H1 (cell line): ENCODE data around the gene ARHGAP4. TPM values are rescaled to one million over a fixed set of nuclear protein-coding genes. Genes with fewer than 3 reads are reported as not detected.

Source experiments
- CTCF ChIA-PET: fragments of 300-600 bp; sonication (Branson Sonifier 250); formaldehyde crosslinking; loops from one replicate; lab custom pipeline; 2021; ENCODE audit not compliant: partially characterized antibody; lab: Charles Lee
- POLR2A ChIA-PET: fragments of 300-600 bp; sonication (Branson Sonifier 250); formaldehyde crosslinking; loops from one replicate; lab custom pipeline; 2021; ENCODE audit warnings: inconsistent platforms; ENCODE audit not compliant: partially characterized antibody; lab: Charles Lee
- DNase-seq, 2 experiments: peaks; one replicate each; pipeline versions ENCODE4 v3.0.0 to v3.0.0-alpha.2; 2010 to 2022; ENCODE audit warnings: low spot score in 2 of 2, low read depth in 1 of 2, mixed read lengths in 1 of 2
- FAIRE-seq: peaks from 2 replicates; lab custom pipeline; 2011; peaks lifted over from hg19 to GRCh38; lab: Jason Lieb, UNC
- H2AFZ ChIP-seq: 2 replicates; pipeline ENCODE4 v1.8.1; 2012; ENCODE audit warnings: low read length, inconsistent platforms
- H2AK5ac ChIP-seq: 2 replicates; pipeline ENCODE4 v1.6.1; 2013; ENCODE audit warnings: low read depth, low read length
- H2BK120ac ChIP-seq: replicated peaks from 2 replicates; pipeline ENCODE3; 2013; ENCODE audit warnings: low read depth, low read length, inconsistent platforms
- H2BK12ac ChIP-seq: 2 replicates; pipeline ENCODE4 v1.6.1; 2013; ENCODE audit warnings: low read depth, low read length
- H2BK15ac ChIP-seq: 2 replicates; pipeline ENCODE4 v1.6.1; 2013; ENCODE audit warnings: low read length
- H2BK20ac ChIP-seq: 2 replicates; pipeline ENCODE4 v1.6.1; 2013; ENCODE audit warnings: low read length
- H2BK5ac ChIP-seq: 2 replicates; pipeline ENCODE4 v1.6.1; 2013; ENCODE audit warnings: low read depth, low read length
- H3K14ac ChIP-seq: 2 replicates; pipeline ENCODE4 v1.6.1; 2013; ENCODE audit warnings: inconsistent platforms; ENCODE audit not compliant: insufficient read length
- H3K18ac ChIP-seq: 2 replicates; pipeline ENCODE4 v1.6.1; 2013; ENCODE audit warnings: low read length; ENCODE audit errors: extremely low read depth
- H3K23ac ChIP-seq: 2 replicates; pipeline ENCODE4 v1.6.1; 2013; ENCODE audit warnings: inconsistent platforms; ENCODE audit not compliant: insufficient read length
- H3K23me2 ChIP-seq: 2 replicates; pipeline ENCODE4 v1.6.1; 2013; ENCODE audit warnings: low read depth, low read length
- H3K27ac ChIP-seq: 2 replicates; pipeline ENCODE4 v1.6.1; 2011; ENCODE audit warnings: low read depth, low read length, inconsistent platforms
- H3K27me3 ChIP-seq, 4 experiments: replicated peaks in 1 of 4; 1 replicate in 1 of 4; 2 replicates in 3 of 4; pipeline versions ENCODE4 v1.6.1 to v1.8.1; 2011 to 2013; ENCODE audit warnings: low read length in 3 of 4, mild to moderate bottlenecking in 3 of 4, inconsistent platforms in 2 of 4, mixed read lengths in 2 of 4, moderate library complexity in 1 of 4; ENCODE audit not compliant: control insufficient read depth in 3 of 4, insufficient read depth in 3 of 4; ENCODE audit errors: extremely low read depth in 1 of 4
- H3K36me3 ChIP-seq, 4 experiments: 2 replicates each; pipeline versions ENCODE4 v1.6.1 to v1.8.1; 2011 to 2013; ENCODE audit warnings: mild to moderate bottlenecking in 4 of 4, low read length in 3 of 4, moderate library complexity in 2 of 4, control low read depth in 1 of 4, inconsistent platforms in 1 of 4; ENCODE audit not compliant: insufficient read depth in 4 of 4, control insufficient read depth in 2 of 4
- H3K4ac ChIP-seq: replicated peaks from 2 replicates; pipeline ENCODE3; 2013; ENCODE audit warnings: low read length, low read depth, mixed read lengths, inconsistent platforms; ENCODE audit not compliant: insufficient read length
- H3K4me1 ChIP-seq, 4 experiments: replicated peaks in 1 of 4; 1 replicate in 1 of 4; 2 replicates in 3 of 4; pipeline versions ENCODE4 v1.6.1 to v1.8.1; 2011 to 2013; ENCODE audit warnings: low read length in 3 of 4, inconsistent platforms in 2 of 4, mixed read lengths in 1 of 4; ENCODE audit not compliant: insufficient read depth in 4 of 4, control insufficient read depth in 3 of 4
- H3K4me2 ChIP-seq, 2 experiments: 2 replicates each; pipeline versions ENCODE4 v1.6.1 to v1.8.1; 2011 to 2013; ENCODE audit warnings: low read depth in 2 of 2, low read length in 2 of 2, control low read depth in 1 of 2, inconsistent platforms in 1 of 2, mild to moderate bottlenecking in 1 of 2; ENCODE audit not compliant: insufficient read depth in 1 of 2
- H3K4me3 ChIP-seq, 4 experiments: fragments of 200-600, 300-600 bp in 1 of 4; sonication (generic), shearing (Covaris generic), sonication (Bioruptor Twin) in 1 of 4; 2 replicates each; pipeline versions ENCODE4 v1.5.1 to v1.8.1; 2011 to 2016; ENCODE audit warnings: low read length in 4 of 4, low read depth in 3 of 4, control low read depth in 2 of 4, inconsistent platforms in 2 of 4, mild to moderate bottlenecking in 2 of 4, mixed read lengths in 1 of 4, moderate library complexity in 1 of 4; ENCODE audit not compliant: insufficient read depth in 2 of 4; ENCODE audit errors: extremely low read depth in 1 of 4
- H3K56ac ChIP-seq: replicated peaks from 2 replicates; pipeline ENCODE3; 2013; ENCODE audit warnings: low read depth, mild to moderate bottlenecking, mixed read lengths, low read length, inconsistent platforms; ENCODE audit not compliant: insufficient read length
- H3K79me1 ChIP-seq: 2 replicates; pipeline ENCODE4 v1.6.1; 2013; ENCODE audit warnings: low read depth, low read length, control low read depth
- H3K79me2 ChIP-seq, 2 experiments: 2 replicates each; pipeline versions ENCODE4 v1.6.1 to v1.8.1; 2012 to 2013; ENCODE audit warnings: low read length in 2 of 2, mild to moderate bottlenecking in 2 of 2, inconsistent platforms in 1 of 2; ENCODE audit not compliant: insufficient read depth in 2 of 2, control insufficient read depth in 1 of 2
- H3K9ac ChIP-seq, 4 experiments: replicated peaks in 1 of 4; 1 replicate in 1 of 4; 2 replicates in 3 of 4; pipeline versions ENCODE4 v1.6.1 to v1.8.1; 2011 to 2013; ENCODE audit warnings: low read depth in 3 of 4, low read length in 3 of 4, control low read depth in 2 of 4, mild to moderate bottlenecking in 2 of 4, moderate library complexity in 2 of 4, inconsistent platforms in 1 of 4; ENCODE audit errors: extremely low read depth in 1 of 4
- H3K9me3 ChIP-seq, 2 experiments: 2 replicates each; pipeline versions ENCODE4 v1.6.1 to v1.8.1; 2012 to 2013; ENCODE audit warnings: mild to moderate bottlenecking in 2 of 2, moderate library complexity in 2 of 2, control low read depth in 1 of 2, inconsistent platforms in 1 of 2, low read depth in 1 of 2, low read length in 1 of 2, mixed read lengths in 1 of 2; ENCODE audit not compliant: insufficient read depth in 2 of 2
- H4K20me1 ChIP-seq, 2 experiments: replicated peaks in 1 of 2; 2 replicates each; pipeline versions ENCODE3 to v1.8.1; 2011 to 2013; ENCODE audit warnings: inconsistent platforms in 2 of 2, low read length in 2 of 2, mild to moderate bottlenecking in 1 of 2; ENCODE audit not compliant: insufficient read depth in 2 of 2, control insufficient read depth in 1 of 2
- H4K5ac ChIP-seq: 2 replicates; pipeline ENCODE4 v1.6.1; 2013; ENCODE audit warnings: low read length, low read depth, mixed read lengths, inconsistent platforms; ENCODE audit not compliant: insufficient read length
- H4K8ac ChIP-seq: 2 replicates; pipeline ENCODE4 v1.8.0; 2013; ENCODE audit warnings: mild to moderate bottlenecking, moderate library complexity, low read length, inconsistent platforms; ENCODE audit not compliant: insufficient read depth; ENCODE audit errors: extremely low read depth
- H4K91ac ChIP-seq: replicated peaks from 2 replicates; pipeline ENCODE3; 2013; ENCODE audit warnings: low read length, mixed read lengths, inconsistent platforms; ENCODE audit not compliant: insufficient read length
- CHD1 ChIP-seq: IDR thresholded peaks from 2 replicates; pipeline ENCODE4 v1.6.1; 2012; ENCODE audit warnings: low read depth, low read length, improper control_type of control experiment
- POLR2AphosphoS5 ChIP-seq: IDR thresholded peaks from 2 replicates; pipeline ENCODE4 v1.6.1; 2011; ENCODE audit warnings: low read depth, low read length
- USF2 ChIP-seq: IDR thresholded peaks from 2 replicates; pipeline ENCODE4 v1.6.1; 2011; ENCODE audit warnings: low read length, improper control_type of control experiment
- WGBS, 2 experiments: shearing (Covaris generic) in 1 of 2; methylation state at CpG; one replicate each; pipeline versions ENCODE4 v1.1.6 to v1.1.7; 2013 to 2015; ENCODE audit warnings: low lambda C conversion rate in 2 of 2, mixed read lengths in 2 of 2, inconsistent platforms in 1 of 2, low coverage in 1 of 2, missing lambda C conversion rate in 1 of 2; ENCODE audit not compliant: insufficient replicate concordance in 2 of 2, insufficient coverage in 1 of 2, insufficient read length in 1 of 2; ENCODE audit errors: extremely low coverage in 1 of 2, missing lambda C conversion rate in 1 of 2; 5-methylcytosine and 5-hydroxymethylcytosine counted together
- polyA plus RNA-seq, 7 experiments: library from polyadenylated mRNA; depleted of rRNA in 3 of 7; stranded (reverse) in 5 of 7; unstranded in 2 of 7; fragments of >200 nt in 5 of 7; fragments of 200-250 nt in 2 of 7; gene quantifications; 1 replicate in 5 of 7; 2 replicates in 1 of 7; 4 replicates in 1 of 7; pipeline versions ENCODE4 v1.2.1 to v1.2.3, GENCODE V29; 2011 to 2013; ENCODE audit warnings: missing spikeins in 2 of 7, mixed read lengths in 2 of 7
- total RNA-seq: library from RNA; stranded (reverse); fragmentation: NEBNext Ultra II Directional; extraction: Animal tissue kit (Norgen Biotek cat#: 25700); gene quantifications from 2 replicates; pipeline ENCODE4 v1.2.1, GENCODE V29; 2021

ARHGAP4 gene
- total and polyA plus RNA-seq, 2 of the 8 experiments (the other 6 are each of a cell fraction or from before 2014, with no cell fraction given), result 23.9 to 26.0 TPM

GRCh38 chrX:153909980-153910360 is 16.1 kb downstream of the ARHGAP4 start:
- no peaks in the 10 kb centered on the region for H3K79me2 ChIP-seq
- ChIA-PET CTCF (interaction anchor here (0.8 to 5.7 kb wide), 6 partner anchors 9 to 147 kb away, joined by 3 to 65 read pairs (median 4); partner anchors contain the start of gene ARHGAP4), POLR2A (interaction anchor here (0.9 to 1.9 kb wide), 6 partner anchors 14 to 116 kb away, joined by 3 to 5 read pairs (median 3); partner anchors contain the start of genes ARHGAP4, IDH3G and SSR4)
- no peak overlapping the region for H3K27ac ChIP-seq
- no peaks in the 10 kb centered on the region for H3K9me3 ChIP-seq
- H3K4ac ChIP-seq, result no peak overlapping the region
- H3K56ac ChIP-seq, result no peak overlapping the region
- H2BK15ac ChIP-seq, result no peak overlapping the region
- no peak overlapping the region for H3K4me2 ChIP-seq
- H3K4me3 ChIP-seq, result no peak overlapping the region
- H2BK20ac ChIP-seq, result no peak overlapping the region
- 100% methylated on average over 5 of the region's 25 CpGs; no CpG with 5 or more reads in 1 of the 2 experiments for WGBS, 2 experiments
- no peaks in the 10 kb centered on the region for H3K23me2 ChIP-seq
- no peak overlapping the region for H2AK5ac ChIP-seq
- no peak overlapping the region for H3K18ac ChIP-seq
- no peak overlapping the region for H4K5ac ChIP-seq
- no peak overlapping the region for H2AFZ ChIP-seq
- no peak overlapping the region for H3K23ac ChIP-seq
- no peak for DNase-seq
- H2BK5ac ChIP-seq, result no peak overlapping the region
- no peak overlapping the region for H4K8ac ChIP-seq
- no peaks in the 10 kb centered on the region for H3K79me1 ChIP-seq
- no peaks in the 10 kb centered on the region for H3K27me3 ChIP-seq
- H4K91ac ChIP-seq, result no peak overlapping the region
- no peak overlapping the region for H3K14ac ChIP-seq
- peaks cover 0 to 3% (median 0%) of the 10 kb centered on the region in 4 experiments; a peak in 1 of 7 replicates for H3K4me1 ChIP-seq
- H2BK120ac ChIP-seq, result no peak overlapping the region
- no peak overlapping the region for H3K9ac ChIP-seq
- H3K36me3 ChIP-seq, result no peaks in the 10 kb centered on the region; a peak in 1 of 8 replicates
- no peak for FAIRE-seq
- no peaks in the 10 kb centered on the region for H4K20me1 ChIP-seq
- no peak overlapping the region for H2BK12ac ChIP-seq
- TF ChIP-seq USF2, result no peak
- TF ChIP-seq CHD1, result no peak
- no peak for TF ChIP-seq POLR2AphosphoS5
